ENCODE data around the gene HSPB8.
"Not testable (repeated sequence)": the region's sequence is repeated elsewhere in the genome, so short reads cannot be mapped to it uniquely, and the experiment has no call there.

HSPB8 gene

DNA sequence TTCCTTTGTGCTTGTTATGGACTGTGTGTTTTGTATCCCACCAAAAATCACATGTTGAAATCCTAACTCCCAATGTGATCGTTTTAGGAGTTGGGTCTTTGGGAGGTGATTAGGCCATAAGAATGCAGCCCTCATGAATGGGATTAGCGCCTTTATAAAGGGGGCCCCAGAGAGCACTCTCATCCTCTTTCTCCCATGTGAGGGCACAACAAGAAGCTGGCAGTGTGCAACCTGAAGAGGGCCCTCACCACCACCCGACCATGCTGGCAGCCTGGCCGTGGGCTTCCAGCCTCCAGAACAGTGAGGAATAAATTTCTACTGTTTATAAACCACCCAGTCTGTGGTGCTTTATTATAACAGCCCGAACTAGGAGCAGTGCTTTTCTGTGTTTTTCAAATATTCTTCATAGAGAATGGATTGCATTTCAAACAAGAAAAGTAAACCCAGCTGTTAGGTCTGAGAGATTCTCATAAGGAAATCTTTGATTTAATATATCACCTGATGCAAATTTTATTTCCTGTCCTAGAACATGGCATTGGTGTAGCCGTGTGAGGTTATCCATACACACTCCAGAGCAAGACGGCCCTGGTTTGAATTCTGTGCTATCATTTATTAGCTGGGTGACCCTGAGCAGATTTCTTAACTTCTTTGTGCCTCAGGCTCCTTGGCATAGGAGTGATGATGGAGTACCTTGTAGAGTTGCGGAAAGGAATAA, 27.8 kb downstream of the HSPB8 start:
- no peak for DNase-seq (ENCODE audit: low spot score)

DNA sequence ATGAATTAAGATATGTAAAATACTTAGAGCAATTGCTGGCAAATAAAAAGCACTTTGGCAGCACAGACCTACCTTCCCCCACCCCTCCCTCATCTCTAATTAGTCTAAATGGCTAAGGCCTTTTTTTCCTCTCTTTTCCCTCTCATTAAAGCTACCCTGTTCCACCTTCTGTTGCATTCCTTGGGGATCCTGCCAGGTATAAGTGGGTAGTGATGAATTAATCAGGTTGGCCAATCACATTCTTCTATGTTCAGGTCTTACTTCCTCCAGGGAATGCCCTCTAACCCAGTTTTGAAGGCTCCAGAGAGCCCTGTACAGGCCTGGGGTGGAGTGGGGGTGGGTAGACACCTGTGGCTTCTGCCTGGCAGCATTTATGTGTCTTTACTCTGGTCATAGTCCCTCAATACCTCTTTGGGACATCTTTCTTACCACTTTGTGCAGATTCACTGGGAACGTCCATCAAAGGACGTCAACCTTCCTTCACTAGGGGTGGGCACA, 28.4 kb downstream of the HSPB8 start:
- no peak for DNase-seq (ENCODE audit: low spot score)

DNA sequence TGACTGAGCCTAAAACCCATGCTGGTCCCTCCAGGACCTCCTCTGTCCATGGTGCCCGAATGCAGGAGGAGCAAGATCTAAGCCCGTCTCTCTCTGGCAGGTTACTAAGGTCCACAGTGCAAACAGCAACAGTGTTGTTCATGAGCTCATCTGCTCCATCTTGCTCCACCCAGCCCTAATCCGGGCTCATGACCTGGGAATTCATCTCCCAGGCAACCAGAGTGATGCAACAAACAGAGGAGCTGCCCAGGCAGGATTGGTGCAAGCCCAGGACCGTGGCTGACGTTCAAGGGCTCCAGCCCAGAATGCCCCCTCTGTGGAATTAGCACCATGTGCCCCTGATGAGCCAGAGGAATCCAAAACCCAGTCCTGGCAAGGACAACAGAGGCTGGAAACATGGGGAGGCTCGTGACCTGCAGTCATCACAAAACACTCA, 29.9 kb downstream of the HSPB8 start:
- peak; percentile 60 for DNase-seq (ENCODE audit: low spot score)

- DNase-seq (ENCODE audit: low spot score), result no peak
These were observed 33.2 kb downstream of the HSPB8 start for GRCh38 chr12:119211884-119212283.

GRCh38 chr12:119216084-119216483, 37.4 kb downstream of the HSPB8 start:
- no peak for DNase-seq (ENCODE audit: low spot score)

- not testable (repeated sequence) for DNase-seq (ENCODE audit: low spot score)
These were observed 40.1 kb downstream of the HSPB8 start for GRCh38 chr12:119218875-119219274.

GRCh38 chr12:119222222-119222951, 43.7 kb downstream of the HSPB8 start:
- DNase-seq (ENCODE audit: low spot score), result no peak

DNA sequence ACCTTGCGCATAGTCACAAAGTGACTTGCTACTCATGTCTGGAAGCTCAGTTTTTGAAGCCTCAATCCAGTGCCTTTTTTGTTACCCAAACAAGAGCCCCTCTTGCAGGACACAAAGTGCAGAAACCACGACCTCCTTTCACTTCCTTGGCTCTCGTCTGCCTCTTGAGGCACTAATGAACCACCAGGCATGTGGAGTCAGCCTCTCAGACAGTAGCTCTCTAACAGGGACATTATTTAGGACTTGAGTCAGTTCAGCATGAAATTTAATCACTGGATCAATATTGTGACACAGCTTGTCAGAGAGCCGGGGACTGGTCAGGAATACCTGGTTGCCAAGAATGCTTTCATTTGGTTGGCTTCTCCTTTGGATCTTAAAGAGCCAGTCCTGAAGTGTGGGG, 46.7 kb downstream of the HSPB8 start:
- no peak for DNase-seq (ENCODE audit: low spot score)

DNA sequence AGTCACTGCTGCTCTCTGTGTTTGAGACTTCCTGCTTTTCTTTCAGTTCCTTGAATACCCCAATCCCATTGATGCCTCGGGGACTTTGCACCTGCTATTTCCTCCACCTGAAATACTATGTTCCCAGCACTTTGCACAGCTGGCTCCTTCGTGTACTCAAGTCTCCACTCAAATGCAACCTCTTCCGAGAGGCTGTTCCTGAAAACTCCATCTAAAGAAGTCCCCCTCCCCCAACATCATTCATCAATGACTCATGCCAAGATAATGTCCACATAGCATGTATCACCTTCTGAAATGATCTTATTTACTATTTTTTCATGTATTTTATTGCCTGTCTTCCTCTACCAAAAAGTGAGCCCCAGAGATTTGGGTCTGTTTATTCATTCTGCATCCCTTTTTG, 48.6 kb downstream of the HSPB8 start:
- no peak for DNase-seq (ENCODE audit: low spot score)

GRCh38 chr12:119229205-119229604, 50.5 kb downstream of the HSPB8 start:
- DNase-seq (ENCODE audit: low spot score), result no peak

- peak; percentile 63 for DNase-seq (ENCODE audit: low spot score)
These were observed 51.1 kb downstream of the HSPB8 start for GRCh38 chr12:119229837-119230236.

DNA sequence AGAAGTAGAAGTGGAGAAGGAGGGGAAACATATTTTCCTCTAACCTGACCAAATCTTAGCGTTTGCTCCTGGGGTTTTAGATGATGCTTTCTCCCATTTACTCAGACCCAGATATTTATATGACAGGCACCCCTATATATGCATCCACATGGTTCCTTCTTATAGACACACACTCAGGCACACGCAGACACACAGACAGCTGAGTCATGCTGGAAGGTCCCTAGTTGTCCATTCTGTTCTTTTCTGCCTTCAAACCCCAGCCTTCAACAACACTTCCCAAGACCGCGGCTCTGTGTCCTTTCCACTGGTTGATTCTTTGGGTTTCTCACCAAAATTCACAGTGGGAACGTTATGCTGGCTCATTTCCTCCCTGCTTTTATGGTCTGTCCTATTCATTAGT, 52.1 kb downstream of the HSPB8 start:
- no peak for DNase-seq (ENCODE audit: low spot score)

DNA sequence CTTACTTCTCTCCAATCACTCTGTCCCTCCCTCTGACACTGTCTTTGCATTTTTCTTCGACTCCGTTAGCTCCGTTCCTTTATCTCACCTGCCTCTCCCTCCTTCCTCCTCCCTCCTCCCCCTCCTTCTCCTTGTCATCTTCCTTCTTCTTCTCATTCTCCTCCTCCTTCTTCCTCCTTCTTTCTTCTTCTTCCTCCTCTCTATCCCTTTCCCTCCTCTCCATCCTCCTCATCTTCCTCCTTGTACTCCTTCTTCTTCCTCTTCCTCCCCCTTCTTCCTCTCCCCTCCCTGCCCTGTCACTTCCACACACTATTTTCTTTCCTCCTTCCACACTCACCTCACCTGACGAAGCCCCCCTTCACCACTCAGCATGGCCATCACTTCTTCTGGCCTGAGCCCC, 53.0 kb downstream of the HSPB8 start:
- no peak for DNase-seq (ENCODE audit: low spot score)

- no peak for DNase-seq (ENCODE audit: low spot score)
These were observed 56.5 kb downstream of the HSPB8 start for GRCh38 chr12:119235197-119235751.

DNA sequence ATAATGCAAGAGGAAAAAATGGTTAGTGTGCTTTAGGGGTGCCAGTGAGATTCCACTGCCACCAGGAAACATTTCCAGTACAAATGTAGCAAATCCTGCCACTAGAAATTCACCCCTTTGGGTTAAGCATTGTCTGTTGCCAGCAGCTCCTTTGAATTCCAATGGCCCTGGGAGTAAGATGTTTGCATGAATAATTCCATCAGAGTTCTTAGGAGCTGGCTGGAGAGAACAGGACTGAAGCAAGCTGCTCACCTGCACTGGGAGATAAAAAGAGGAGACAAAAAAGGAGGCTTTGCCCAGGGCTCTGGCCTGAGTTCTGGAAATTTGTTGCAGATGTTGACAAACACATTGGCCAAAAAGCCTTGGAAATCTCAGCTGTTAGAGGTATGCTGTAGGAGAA, 57.6 kb downstream of the HSPB8 start:
- DNase-seq (ENCODE audit: low spot score), result no peak

- DNase-seq (ENCODE audit: low spot score), result no peak
These were observed 60.3 kb downstream of the HSPB8 start for GRCh38 chr12:119239040-119239439.

DNA sequence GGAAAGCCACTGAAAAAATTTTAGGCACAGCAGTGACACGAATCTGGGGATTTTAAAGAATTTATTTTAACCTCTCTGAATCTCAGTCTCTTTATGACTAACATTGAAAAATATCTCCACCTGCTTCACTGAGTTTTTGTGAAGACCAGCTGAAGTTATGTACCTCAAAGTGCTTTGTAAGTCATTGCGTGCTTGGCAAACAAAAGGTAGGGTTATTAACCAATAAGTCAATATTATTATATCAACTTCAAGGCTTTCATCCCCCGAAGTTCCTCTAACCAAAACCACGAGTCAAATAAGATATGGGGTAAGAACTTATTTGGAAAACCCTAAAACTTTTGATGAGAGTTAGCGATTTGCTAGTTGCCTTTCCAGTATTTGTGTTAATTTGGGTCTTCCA, 62.3 kb downstream of the HSPB8 start:
- DNase-seq (ENCODE audit: low spot score), result no peak

GRCh38 chr12:119241580-119242169, 62.9 kb downstream of the HSPB8 start:
- DNase-seq (ENCODE audit: low spot score), result no peak
